ENCODE measurements around the gene ZNF536. TPM values are rescaled to one million over a fixed set of nuclear protein-coding genes. Genes with fewer than 3 reads are reported as not detected.

Gene ZNF536
- total RNA-seq, 1 donor from 2014 or later: not detected

GRCh38 chr19:30379841-30380610 lies 7.8 kb downstream of the ZNF536 start:
- peak; percentile 50 for FAIRE-seq
- Histone ChIP-seq H3K36me3 (ENCODE audit: control insufficient read depth, insufficient read depth, low read length) (no peaks in the 10 kb centered on the region), H3K27me3 (ENCODE audit: control insufficient read depth, insufficient read depth, low read length) (no peaks in the 10 kb centered on the region), H3K4me3 (ENCODE audit: low read depth, low read length) (no peak overlapping the region)
- no peak for DNase-seq (ENCODE audit: low read depth)
- TF ChIP-seq CTCF (IDR thresholded peaks at IDR 0.05; ENCODE audit: insufficient read depth, low read length, severe bottlenecking): no peak

- no peaks in the 10 kb centered on the region for H3K27me3 ChIP-seq (ENCODE audit: control insufficient read depth, insufficient read depth, low read length)
- H3K36me3 ChIP-seq (ENCODE audit: control insufficient read depth, insufficient read depth, low read length): no peaks in the 10 kb centered on the region
- no peak overlapping the region for H3K4me3 ChIP-seq (ENCODE audit: low read depth, low read length)
- no peak for TF ChIP-seq CTCF (IDR thresholded peaks at IDR 0.05; ENCODE audit: insufficient read depth, low read length, severe bottlenecking)
- DNase-seq (ENCODE audit: low read depth) (no peak), FAIRE-seq (no peak)
Observed at GRCh38 chr19:30381366-30381765, 9.2 kb downstream of the ZNF536 start.

GRCh38 chr19:30385174-30385573 lies 13.0 kb downstream of the ZNF536 start:
- DNase-seq (ENCODE audit: low read depth): no peak
- Histone ChIP-seq H3K4me3 (ENCODE audit: low read depth, low read length) (no peak overlapping the region), H3K27me3 (ENCODE audit: control insufficient read depth, insufficient read depth, low read length) (no peaks in the 10 kb centered on the region), H3K36me3 (ENCODE audit: control insufficient read depth, insufficient read depth, low read length) (no peaks in the 10 kb centered on the region)
- TF ChIP-seq CTCF (IDR thresholded peaks at IDR 0.05; ENCODE audit: insufficient read depth, low read length, severe bottlenecking): no peak
- FAIRE-seq: no peak

GRCh38 chr19:30385666-30386065 lies 13.5 kb downstream of the ZNF536 start:
- DNase-seq (ENCODE audit: low read depth): no peak
- Histone ChIP-seq H3K27me3 (ENCODE audit: control insufficient read depth, insufficient read depth, low read length) (no peaks in the 10 kb centered on the region), H3K36me3 (ENCODE audit: control insufficient read depth, insufficient read depth, low read length) (no peaks in the 10 kb centered on the region), H3K4me3 (ENCODE audit: low read depth, low read length) (no peak overlapping the region)
- FAIRE-seq: no peak
- TF ChIP-seq CTCF (IDR thresholded peaks at IDR 0.05; ENCODE audit: insufficient read depth, low read length, severe bottlenecking): no peak

GRCh38 chr19:30386551-30387143 lies 14.5 kb downstream of the ZNF536 start:
- Histone ChIP-seq H3K27me3 (ENCODE audit: control insufficient read depth, insufficient read depth, low read length) (no peaks in the 10 kb centered on the region), H3K36me3 (ENCODE audit: control insufficient read depth, insufficient read depth, low read length) (no peaks in the 10 kb centered on the region), H3K4me3 (ENCODE audit: low read depth, low read length) (no peak overlapping the region)
- no peak for TF ChIP-seq CTCF (IDR thresholded peaks at IDR 0.05; ENCODE audit: insufficient read depth, low read length, severe bottlenecking)
- DNase-seq (ENCODE audit: low read depth) (no peak), FAIRE-seq (no peak)

All from bronchial epithelial cell (primary cell).